ENCODE results near the gene BBS2. TPM values are rescaled to one million over a fixed set of nuclear protein-coding genes. Genes with fewer than 3 reads are reported as not detected.
"Not testable (repeated sequence)": the region's sequence is repeated elsewhere in the genome, so short reads cannot be mapped to it uniquely, and the experiment has no call there.

Gene BBS2
- total and polyA plus RNA-seq, 2 donors = 34.5 to 83.1 TPM

DNA sequence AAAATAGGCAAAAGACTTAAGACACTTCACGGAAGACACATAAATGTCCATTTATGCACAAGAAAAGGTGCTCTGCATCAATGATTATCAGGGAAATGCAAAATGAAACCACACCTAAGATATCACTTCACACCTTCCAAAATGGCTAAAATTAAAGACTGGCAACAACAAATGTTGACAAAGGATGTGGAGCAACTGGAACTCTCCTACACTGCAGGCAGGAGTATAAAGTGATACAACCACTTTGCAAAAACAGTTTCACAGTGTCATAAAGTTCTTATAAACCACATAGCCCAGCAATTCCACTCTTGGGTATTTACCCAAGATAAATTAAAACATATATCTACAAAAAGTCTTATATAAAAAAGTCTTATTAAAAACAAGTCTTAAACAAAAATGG is 7.8 kb downstream of the BBS2 start:
- 98% methylated on average over 1 of the region's 1 CpG for WGBS
- Histone ChIP-seq H3K27ac (ENCODE audit: low read depth) (no peak overlapping the region), H3K4me3 (ENCODE audit: low read depth, low read length) (no peak overlapping the region), H3K4me1 (ENCODE audit: insufficient read depth) (no peaks in the 10 kb centered on the region), H3K36me3 (ENCODE audit: insufficient read depth) (peaks cover 1% of the 10 kb centered on the region)
- no peak for DNase-seq (ENCODE audit: extremely low spot score)

DNA sequence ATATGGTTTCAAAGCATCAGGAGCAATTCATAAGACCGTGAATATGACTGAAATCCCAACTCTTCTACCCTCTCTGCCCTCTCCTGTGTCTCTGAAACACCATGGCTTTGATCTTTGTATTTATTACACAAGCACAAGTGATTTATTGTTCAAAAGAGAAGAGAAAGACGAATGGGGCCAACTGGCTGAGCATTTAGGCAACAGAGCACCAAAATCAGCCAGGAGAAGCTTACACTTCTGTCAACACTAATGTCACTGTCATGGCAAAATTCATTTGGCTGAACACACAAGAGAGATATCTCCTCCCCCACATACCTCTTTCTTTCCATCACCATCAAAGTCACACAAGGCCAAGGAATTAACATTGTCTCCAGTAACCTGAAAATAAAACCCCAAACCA is 9.3 kb downstream of the BBS2 start:
- H3K4me3 ChIP-seq (ENCODE audit: low read depth, low read length) = no peak overlapping the region
- H3K36me3 ChIP-seq (ENCODE audit: insufficient read depth) = peaks cover 4% of the 10 kb centered on the region
- DNase-seq (ENCODE audit: extremely low spot score) = no peak
- H3K4me1 ChIP-seq (ENCODE audit: insufficient read depth) = no peaks in the 10 kb centered on the region
- no peak overlapping the region for H3K27ac ChIP-seq (ENCODE audit: low read depth)
- WGBS = 75% methylated on average over 2 of the region's 2 CpGs

DNA sequence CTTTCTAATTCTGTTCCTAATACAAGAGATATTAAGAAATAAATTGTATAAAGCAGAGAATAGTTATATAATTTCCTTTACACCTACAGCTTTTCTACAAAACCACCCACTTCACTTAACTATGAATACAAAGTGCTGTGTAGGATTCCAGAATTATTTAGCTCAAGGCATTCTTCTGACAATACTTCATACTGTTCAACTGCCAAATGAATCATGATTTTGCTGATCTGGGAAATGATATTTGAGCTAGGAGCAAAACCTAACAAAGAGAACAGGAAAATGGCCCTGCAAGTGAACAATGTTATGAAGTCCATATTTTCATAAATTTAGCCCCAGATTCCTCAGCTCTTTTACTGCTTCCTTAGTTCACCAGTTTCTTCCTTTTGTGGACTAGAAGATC is 12.9 kb downstream of the BBS2 start:
- DNase-seq (ENCODE audit: extremely low spot score) = no peak
- Histone ChIP-seq H3K36me3 (ENCODE audit: insufficient read depth) (peaks cover 4% of the 10 kb centered on the region), H3K27ac (ENCODE audit: low read depth) (no peak overlapping the region), H3K4me3 (ENCODE audit: low read depth, low read length) (no peak overlapping the region), H3K4me1 (ENCODE audit: insufficient read depth) (no peaks in the 10 kb centered on the region)

DNA sequence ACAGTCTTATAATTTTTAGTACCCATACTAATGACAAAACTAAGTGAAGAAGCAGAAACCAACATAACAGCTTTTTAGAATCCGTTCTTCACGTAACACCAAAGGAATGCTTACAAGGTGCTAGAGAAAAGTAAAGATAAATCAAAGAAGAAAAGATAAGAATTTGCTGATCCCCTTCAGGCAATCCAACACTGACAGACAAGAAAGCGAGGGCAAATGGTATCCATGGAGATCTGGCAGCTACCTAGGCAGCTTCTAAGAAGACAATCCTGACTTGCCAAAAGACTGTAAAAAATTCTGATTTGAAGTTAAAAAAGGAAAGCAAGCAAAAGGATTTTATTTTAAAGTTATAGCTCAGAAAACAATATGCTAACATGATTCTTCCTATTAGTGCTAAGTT is 14.6 kb downstream of the BBS2 start:
- WGBS = 60% methylated on average over 3 of the region's 3 CpGs
- Histone ChIP-seq H3K4me3 (ENCODE audit: low read depth, low read length) (no peak overlapping the region), H3K4me1 (ENCODE audit: insufficient read depth) (no peaks in the 10 kb centered on the region), H3K36me3 (ENCODE audit: insufficient read depth) (peaks cover 12% of the 10 kb centered on the region), H3K27ac (ENCODE audit: low read depth) (no peak overlapping the region)
- DNase-seq (ENCODE audit: extremely low spot score) = no peak

DNA sequence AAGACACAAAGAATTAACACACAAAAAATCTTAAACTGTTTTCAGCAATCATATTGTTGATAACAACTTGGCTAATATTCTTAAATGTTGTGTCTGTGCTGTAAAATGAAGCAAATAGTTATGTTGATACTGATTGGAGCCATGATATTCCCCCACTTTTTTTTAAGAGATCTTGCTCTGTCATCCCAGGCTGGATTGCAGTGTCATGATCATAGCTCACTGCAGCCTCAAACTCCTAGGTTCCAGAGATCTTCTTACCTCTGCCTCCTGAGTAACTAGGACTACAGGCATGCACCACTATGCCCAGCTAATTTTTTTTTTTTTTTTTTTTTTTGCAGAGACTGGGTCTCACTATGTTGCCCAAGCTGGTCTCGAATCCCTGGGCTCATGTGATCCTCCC is 26.0 kb downstream of the BBS2 start:
- H3K4me3 ChIP-seq (ENCODE audit: low read depth, low read length) = no peak overlapping the region
- 98% methylated on average over 1 of the region's 1 CpG for WGBS
- peaks cover 2% of the 10 kb centered on the region for H3K36me3 ChIP-seq (ENCODE audit: insufficient read depth)
- no peaks in the 10 kb centered on the region for H3K4me1 ChIP-seq (ENCODE audit: insufficient read depth)
- no peak overlapping the region for H3K27ac ChIP-seq (ENCODE audit: low read depth)
- DNase-seq (ENCODE audit: extremely low spot score) = no peak

DNA sequence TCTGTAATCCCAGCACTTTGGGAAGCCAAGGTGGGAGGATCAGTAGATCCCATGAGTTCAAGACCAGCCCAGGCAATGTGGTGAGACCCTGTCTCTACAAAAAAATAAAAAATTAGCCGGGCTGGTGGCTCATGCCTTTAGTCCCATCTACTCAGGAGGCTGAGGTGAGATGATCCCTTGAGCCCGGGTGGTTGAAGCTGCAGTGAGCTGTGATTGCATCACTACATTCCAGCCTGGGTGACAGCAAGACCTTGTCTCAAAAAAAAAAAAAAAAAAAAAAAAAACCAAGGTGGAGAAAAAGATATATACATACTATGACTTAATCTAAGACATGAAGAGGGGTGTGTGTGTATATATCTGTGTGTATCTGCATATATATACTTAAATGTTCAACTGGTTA is 26.7 kb downstream of the BBS2 start:
- no peaks in the 10 kb centered on the region for H3K4me1 ChIP-seq (ENCODE audit: insufficient read depth)
- WGBS = 87% methylated on average over 2 of the region's 2 CpGs
- no peak overlapping the region for H3K27ac ChIP-seq (ENCODE audit: low read depth)
- H3K4me3 ChIP-seq (ENCODE audit: low read depth, low read length) = no peak overlapping the region
- H3K36me3 ChIP-seq (ENCODE audit: insufficient read depth) = peaks cover 2% of the 10 kb centered on the region
- no peak for DNase-seq (ENCODE audit: extremely low spot score)

DNA sequence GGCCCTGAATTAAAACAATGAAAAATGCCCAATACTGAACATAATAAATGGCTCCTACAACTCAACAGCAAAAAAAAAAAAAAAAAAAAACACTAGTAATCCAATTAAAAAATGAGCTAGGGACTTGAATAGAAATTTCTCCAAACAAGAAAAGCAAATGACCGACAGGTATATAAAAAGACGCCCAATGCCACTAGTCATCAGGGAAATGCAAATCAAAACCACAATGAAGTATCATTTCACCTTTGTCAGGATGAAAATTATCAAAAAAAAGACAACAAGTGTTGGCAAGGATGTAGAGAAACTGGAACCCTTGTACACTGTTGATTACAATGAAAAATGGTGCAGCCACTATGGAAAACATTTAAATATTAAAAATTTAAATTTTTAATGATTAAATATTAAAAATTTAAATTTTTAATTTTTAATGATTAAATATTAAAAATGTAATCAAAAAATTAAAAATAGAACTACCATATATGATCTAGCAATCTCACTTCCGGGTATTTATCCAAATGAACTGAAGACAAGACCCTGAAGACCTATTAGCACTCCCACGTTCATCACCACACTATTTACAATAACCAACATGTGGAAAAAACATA is 28.1 kb downstream of the BBS2 start:
- no peak overlapping the region for H3K27ac ChIP-seq (ENCODE audit: low read depth)
- WGBS = 97% methylated on average over 4 of the region's 4 CpGs
- H3K4me3 ChIP-seq (ENCODE audit: low read depth, low read length) = no peak overlapping the region
- DNase-seq (ENCODE audit: extremely low spot score) = no peak
- H3K4me1 ChIP-seq (ENCODE audit: insufficient read depth) = no peaks in the 10 kb centered on the region
- H3K36me3 ChIP-seq (ENCODE audit: insufficient read depth) = peaks cover 2% of the 10 kb centered on the region

DNA sequence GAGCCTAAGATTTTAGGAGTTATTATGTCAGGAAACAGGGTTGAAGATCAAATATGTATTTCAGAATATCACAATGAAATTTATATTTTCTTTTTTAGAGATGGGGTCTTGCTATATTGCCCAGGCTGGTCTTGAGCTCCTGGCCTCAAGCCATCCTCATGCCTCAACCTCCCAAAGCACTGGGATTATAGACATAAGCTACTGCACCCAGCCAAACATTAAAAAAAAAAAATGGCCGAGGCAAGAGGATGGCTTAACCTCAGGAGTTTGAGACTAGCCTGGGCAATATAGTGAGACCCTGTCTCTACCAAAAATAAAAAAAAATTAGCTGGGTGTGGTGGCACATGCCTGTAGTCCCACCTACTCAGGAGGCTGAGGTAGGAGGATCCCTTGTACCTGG is 31.0 kb downstream of the BBS2 start:
- not testable (repeated sequence) for H3K4me3 ChIP-seq (ENCODE audit: low read depth, low read length); H3K36me3 ChIP-seq (ENCODE audit: insufficient read depth)
- WGBS = 96% methylated on average over 1 of the region's 1 CpG

DNA sequence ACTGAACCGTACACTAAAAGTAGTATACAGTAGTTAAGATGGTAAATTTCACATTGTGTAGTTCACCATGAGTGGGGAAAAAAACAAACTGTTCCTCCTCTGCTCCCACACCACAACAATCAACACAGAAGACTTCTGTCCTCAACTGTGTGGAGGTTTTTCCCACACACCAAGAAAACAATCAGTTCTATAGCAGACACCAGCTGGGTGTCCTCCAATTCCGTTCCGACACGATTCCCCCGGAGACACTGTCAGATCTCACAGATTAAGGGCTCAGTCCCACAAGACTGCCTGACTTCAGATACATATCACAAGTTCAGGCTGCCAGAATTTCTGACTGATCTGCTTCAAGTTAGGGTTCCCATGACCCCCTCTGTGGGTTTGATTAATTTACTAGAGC is 31.8 kb downstream of the BBS2 start:
- 56% methylated on average over 5 of the region's 5 CpGs for WGBS
- DNase-seq (ENCODE audit: extremely low spot score) = no peak
- peaks cover 8% of the 10 kb centered on the region for H3K36me3 ChIP-seq (ENCODE audit: insufficient read depth)
- H3K4me3 ChIP-seq (ENCODE audit: low read depth, low read length) = no peak overlapping the region
- H3K27ac ChIP-seq (ENCODE audit: low read depth) = no peak overlapping the region
- no peaks in the 10 kb centered on the region for H3K4me1 ChIP-seq (ENCODE audit: insufficient read depth)

More for the DNA sequence above, 31.0 kb downstream of the BBS2 start:
- H3K4me1 ChIP-seq (ENCODE audit: insufficient read depth); DNase-seq (ENCODE audit: extremely low spot score); H3K27ac ChIP-seq (ENCODE audit: low read depth): not testable (repeated sequence)

DNA sequence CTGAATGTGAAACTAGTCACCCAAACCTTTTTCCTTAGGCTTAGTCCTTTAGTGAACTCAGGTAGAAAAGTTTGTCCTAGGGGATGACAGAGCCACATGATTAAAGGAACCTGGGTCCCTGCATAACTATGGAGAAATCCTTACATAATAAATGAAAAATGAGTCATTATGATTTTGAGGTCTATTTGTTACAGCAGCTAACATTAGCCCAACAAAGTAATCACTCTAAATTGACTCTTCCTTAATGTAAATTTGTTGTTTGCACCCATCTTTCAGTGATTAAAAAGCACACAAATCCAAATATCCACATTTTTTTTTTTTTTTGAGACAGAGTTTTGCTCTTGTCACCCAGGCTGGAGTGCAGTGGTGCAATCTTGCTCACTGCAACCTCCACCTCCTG is 36.4 kb downstream of the BBS2 start:
- H3K4me1 ChIP-seq (ENCODE audit: insufficient read depth) = no peaks in the 10 kb centered on the region
- no peak for DNase-seq (ENCODE audit: extremely low spot score)
- H3K27ac ChIP-seq (ENCODE audit: low read depth) = no peak overlapping the region
- H3K36me3 ChIP-seq (ENCODE audit: insufficient read depth) = peaks cover 9% of the 10 kb centered on the region
- no peak overlapping the region for H3K4me3 ChIP-seq (ENCODE audit: low read depth, low read length)

DNA sequence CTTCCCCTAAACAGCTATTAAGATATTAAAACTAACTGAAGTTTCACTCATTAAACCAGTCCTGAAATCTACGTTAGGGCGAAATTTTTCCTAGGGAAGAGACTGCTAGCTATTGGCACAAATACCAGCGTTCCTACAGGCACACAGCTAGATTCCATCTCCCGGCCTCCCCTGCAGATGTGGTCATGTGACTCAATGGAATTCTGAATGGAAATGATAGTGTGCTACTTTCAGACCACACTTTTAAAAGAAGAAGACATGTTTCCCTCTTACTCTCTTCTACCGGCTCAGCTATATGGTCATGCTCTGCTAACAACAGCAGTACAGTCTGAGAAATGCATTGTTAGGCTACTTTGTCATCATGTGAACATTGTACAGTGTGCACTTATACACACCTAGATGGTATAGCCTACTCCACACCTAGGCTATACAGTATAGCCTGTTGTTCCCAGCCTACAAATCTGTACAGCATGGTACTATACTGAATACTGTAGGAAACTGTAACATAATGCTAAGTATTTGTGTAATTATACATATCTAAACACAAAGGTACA is 37.1 kb downstream of the BBS2 start:
- H3K27ac ChIP-seq (ENCODE audit: low read depth) = no peak overlapping the region
- H3K36me3 ChIP-seq (ENCODE audit: insufficient read depth) = peaks cover 9% of the 10 kb centered on the region
- no peak for DNase-seq (ENCODE audit: extremely low spot score)
- H3K4me3 ChIP-seq (ENCODE audit: low read depth, low read length) = no peak overlapping the region
- no peaks in the 10 kb centered on the region for H3K4me1 ChIP-seq (ENCODE audit: insufficient read depth)
- 69% methylated on average over 5 of the region's 5 CpGs for whole genome bisulfite sequencing

DNA sequence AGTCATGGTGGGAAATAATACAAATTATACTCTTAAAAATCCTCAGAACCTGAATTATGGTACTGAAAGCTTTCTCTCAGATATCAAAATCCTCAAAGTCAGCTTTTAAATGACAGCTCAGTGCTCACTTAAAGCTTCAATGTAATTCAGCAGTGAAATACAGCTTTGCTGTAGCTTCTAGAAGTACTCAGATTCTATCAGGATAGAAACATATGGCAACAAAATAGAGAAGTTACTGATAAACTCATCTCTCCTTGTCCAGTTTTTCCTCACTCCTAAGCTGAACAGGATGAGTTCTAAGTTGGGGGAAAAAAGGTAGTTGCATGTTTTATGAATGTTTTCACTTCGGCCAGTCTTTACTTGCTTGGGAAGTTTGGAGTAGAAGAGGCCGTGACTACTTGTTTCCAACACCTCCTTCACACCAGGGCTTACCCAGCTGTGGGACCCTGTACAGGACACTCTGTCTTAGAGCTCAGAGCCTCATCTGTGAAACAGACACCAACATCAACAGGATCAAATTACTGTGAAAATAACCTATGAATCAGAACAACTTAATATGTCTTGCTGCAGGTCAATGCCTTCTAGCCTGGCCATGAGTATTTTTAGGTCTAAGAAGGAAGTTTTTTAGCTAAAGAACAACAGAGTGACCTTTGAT is 38.2 kb downstream of the BBS2 start:
- 82% methylated on average over 2 of the region's 2 CpGs for WGBS

DNA sequence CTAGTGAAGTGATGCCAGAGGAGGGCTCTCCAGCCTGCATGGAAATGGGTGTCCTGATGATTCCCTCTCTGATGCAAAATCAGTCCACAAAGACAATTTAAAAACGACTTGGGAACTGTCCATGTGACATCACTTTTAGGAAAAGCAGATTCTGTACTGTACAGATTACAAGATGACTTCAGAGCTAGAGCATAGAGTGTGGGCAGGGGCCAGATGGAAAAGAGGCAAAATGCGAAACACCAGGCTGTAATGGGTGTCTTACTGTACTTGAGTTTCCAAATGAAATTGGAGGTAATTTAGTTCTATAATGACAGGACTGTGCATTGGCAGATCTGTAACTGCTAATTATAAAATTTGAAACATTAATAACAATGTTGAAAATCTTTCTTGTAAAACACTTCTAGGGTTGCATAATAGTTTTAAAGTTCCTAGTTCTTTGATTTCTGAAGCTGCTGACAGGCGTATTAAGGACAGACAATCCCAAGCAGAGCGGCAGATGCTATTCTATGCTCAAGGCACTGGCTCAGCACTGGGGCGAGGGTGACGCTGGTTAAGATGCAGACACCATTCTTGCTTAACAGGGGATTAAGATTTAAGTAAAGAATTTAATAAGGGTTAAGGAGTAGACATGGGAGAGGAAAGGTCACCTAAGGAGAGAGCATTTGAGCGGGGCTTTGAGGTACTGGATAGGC is 38.9 kb downstream of the BBS2 start:
- H3K36me3 ChIP-seq (ENCODE audit: insufficient read depth) = peaks cover 9% of the 10 kb centered on the region
- 77% methylated on average over 7 of the region's 7 CpGs for WGBS

More for the DNA sequence above, 38.2 kb downstream of the BBS2 start:
- Histone ChIP-seq H3K36me3 (ENCODE audit: insufficient read depth) (peaks cover 9% of the 10 kb centered on the region), H3K4me3 (ENCODE audit: low read depth, low read length) (no peak overlapping the region), H3K4me1 (ENCODE audit: insufficient read depth) (no peaks in the 10 kb centered on the region), H3K27ac (ENCODE audit: low read depth) (no peak overlapping the region)
- no peak for DNase-seq (ENCODE audit: extremely low spot score)

DNA sequence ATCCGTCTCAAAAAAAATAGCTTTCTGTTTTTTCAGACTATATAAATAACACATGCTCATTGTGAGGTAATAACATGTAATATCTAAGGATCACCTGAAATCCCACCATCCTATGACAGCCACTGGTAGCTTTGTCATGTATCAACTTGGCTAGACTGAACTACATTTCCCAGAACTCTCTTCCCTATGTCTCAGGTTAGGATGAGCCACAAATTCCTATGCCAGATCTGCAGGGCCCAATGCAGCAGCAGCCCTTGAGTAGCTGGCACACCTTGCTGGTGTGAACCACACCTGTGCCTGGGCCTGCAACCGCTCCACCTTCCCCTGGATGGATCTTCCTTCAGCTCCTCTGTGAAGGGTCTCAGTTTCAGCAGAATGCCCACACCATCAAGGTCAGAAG is 40.4 kb downstream of the BBS2 start:
- DNase-seq (ENCODE audit: extremely low spot score) = no peak
- no peak overlapping the region for H3K27ac ChIP-seq (ENCODE audit: low read depth)
- no peak overlapping the region for H3K4me3 ChIP-seq (ENCODE audit: low read depth, low read length)
- 99% methylated on average over 2 of the region's 2 CpGs for WGBS
- peaks cover 7% of the 10 kb centered on the region for H3K36me3 ChIP-seq (ENCODE audit: insufficient read depth)
- H3K4me1 ChIP-seq (ENCODE audit: insufficient read depth) = no peaks in the 10 kb centered on the region

More for the DNA sequence above, 38.9 kb downstream of the BBS2 start:
- H3K4me3 ChIP-seq (ENCODE audit: low read depth, low read length) = no peak overlapping the region
- H3K4me1 ChIP-seq (ENCODE audit: insufficient read depth) = no peaks in the 10 kb centered on the region
- no peak for DNase-seq (ENCODE audit: extremely low spot score)
- H3K27ac ChIP-seq (ENCODE audit: low read depth) = no peak overlapping the region

Measured in urinary bladder (tissue), 4 donors.